ENCODE data around the gene CCDC27.
A peak's percentile ranks its signal among the peaks of the same experiment; 100 is the strongest.
"Not testable (repeated sequence)": the region's sequence is repeated elsewhere in the genome, so short reads cannot be mapped to it uniquely, and the experiment has no call there.

Gene CCDC27

DNA sequence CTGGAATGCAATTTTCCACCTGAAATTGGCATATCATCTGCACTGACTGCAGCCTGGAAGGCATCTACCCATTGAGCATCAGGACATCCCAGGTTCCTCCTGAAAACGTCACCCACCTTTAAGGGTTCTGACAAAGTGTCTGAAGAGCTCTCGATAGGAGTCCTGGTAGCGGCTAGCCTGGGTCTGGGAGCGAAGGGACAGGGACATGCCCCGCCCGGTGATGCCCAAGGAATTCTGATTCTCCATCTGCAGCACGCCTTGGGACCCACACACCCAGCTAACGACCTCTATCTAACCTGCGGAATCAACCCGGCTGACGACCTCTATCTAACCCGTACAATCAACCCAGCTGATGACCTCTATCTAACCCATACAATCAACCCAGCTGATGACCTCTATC, 13.3 kb upstream of the CCDC27 start:
- no peak for DNase-seq

- DNase-seq: no peak
These were observed 12.2 kb upstream of the CCDC27 start for GRCh38 chr1:3740042-3740441.

- no peak for DNase-seq
These were observed 11.5 kb upstream of the CCDC27 start for GRCh38 chr1:3740752-3741151.

- DNase-seq: no peak
These were observed 10.4 kb upstream of the CCDC27 start for GRCh38 chr1:3741566-3742438.

DNA sequence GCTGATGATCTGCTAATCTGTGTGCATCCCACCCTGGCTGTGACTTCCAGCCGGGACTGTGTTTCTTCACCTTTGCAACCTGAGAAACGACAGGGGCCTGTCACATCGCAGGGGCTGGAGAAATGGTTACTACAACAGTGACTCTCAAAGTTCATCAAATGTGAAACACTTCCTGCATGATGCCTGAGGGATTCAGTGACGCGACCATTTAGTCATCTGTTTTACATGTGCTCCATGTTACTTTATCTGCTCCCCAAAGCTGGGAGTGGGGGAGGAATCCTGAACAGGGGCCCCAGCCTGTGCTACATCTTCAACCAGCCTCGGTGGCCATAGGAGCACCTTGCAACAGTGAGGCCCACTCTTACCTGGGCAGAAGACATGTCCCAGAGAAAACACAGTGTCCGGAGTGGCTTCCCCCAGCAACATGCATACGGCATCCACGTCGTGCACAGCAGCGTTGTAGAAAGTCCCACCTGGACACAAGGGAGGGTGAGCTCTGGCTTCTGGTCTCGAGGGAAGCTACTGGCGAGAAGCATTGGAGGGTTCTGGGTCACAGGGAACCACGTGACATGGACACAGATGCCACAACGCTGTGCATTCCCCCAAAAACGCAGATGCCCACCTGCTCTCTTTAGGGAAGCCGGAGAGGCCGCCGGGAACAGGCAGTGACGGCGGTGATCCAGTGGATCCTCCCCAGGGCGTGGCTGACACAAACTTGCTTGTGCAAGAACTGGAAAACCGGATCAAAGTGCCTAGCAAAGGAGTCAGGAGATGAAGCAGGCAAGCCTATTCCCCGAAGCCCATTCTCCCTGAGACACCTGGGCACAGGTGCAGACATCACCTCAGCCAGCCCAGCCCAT, 9.6 kb upstream of the CCDC27 start:
- no peak for DNase-seq

DNA sequence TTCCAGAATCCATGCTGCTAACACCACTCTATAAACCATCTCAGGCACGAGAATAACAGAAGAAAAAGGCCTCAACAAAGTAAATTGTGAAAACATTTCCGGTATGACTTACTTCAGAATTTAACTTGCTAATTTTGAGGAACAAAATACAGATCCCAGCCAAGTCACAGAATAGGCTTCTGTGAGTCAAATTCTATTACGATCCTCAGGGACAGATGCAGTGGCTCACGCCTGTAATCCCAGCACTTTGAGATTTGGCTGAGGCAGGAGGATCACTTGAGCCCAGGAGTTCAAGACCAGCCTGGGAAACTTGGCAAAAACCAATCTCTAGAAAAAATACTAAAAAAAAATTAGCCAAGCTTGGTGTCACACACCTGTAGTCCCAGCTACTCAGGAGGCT, 8.8 kb upstream of the CCDC27 start:
- DNase-seq: no peak

DNA sequence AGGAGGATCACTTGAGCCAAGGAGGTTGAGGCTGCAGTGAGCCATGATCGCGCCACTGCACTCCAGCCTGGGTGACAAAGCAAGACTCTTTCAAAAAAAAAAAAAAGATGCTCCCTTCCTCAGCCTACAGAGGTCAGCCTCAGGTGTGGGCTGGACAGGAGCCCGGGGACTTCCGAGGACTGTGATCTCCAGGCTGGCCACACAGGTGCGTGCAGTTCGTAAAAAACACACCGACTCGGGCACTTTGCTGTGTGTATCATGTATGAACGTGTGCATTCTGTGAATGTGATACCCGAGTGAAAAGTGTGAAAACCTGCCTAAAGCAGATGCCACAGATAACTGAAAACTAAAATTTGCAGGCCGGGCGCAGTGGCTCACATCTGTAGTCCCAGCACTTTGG, 8.4 kb upstream of the CCDC27 start:
- DNase-seq: no peak

DNA sequence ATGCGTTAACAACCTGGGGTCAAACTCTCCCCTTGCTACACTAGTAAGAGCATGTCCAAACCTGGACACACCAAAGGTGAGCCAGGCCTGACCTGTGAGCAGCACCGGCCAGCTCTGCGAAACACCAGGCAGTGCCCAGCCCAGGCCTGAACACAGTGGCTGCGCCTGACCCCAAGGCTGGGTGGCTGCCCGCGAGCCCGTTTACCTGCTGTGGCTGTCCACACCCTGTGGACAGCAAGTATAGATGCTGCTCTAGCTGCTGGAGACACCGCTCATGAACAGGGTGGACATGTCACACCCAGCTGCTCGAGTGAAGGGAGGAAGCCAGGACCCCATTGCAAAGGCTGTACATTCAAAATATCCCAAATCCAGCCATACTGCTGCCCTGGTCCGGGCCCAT, 7.6 kb upstream of the CCDC27 start:
- no peak for DNase-seq

GRCh38 chr1:3745071-3745470, 7.2 kb upstream of the CCDC27 start:
- no peak for DNase-seq

DNA sequence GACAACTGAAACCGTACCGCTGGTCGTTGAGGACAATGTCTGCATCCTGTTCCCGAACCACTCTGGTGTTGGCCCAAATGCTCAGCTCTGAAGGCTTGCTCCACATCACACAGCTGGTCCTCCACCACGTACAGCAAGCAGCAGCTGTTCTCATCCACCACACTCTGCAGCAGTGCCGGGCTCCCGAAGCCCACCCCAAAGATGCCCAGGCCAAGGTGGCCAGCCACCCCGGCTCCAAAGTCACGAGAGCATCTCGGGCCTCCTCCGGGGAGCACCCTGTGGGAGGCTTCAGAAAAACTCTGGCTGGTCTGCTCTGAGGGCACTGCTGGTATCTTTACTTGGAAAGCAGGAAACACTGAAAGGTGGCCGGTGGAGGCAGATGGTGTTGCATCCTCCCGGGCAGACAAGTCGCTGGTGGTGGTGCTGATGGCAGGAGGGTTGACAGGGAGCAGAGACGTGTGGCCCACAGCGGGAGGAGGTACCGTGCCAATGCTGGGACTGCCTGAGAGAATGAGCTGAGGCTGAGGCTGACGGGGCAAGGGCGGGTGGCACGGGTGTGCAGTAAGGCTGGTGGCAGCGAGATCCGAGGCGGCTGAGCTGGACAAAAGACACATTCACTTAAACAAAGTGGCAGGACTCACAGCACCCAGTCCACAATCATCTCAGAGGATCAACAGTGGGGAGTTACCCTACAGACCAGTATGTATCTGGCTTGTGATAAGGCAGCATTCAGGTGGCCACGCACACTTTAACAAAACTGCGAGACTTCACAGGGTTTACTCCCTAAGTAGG, 6.5 kb upstream of the CCDC27 start:
- DNase-seq: no peak

DNA sequence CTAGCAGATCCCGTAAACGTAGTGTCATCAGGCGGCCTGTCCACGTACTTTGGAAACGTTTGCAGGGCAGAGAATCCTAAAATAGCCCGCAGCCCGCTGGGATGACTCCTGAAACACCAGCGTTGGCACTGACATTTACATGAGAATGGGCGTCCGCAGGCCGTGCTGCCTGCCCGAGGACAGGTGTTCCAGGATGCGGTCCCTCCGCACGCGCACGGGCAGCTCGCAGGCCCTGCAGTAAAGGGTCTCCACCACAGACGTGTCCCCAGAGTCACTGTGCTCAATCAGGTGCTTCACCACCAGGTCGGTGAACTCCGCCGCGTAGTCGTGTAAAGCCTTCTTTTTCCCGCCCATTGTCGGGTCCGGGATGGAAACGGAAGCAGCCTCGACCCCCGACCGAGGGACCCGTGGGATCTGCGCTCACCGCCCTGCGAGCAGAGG, 5.8 kb upstream of the CCDC27 start:
- peak in 1 of 2 experiments; percentile 52 for DNase-seq

- peak; percentile 81 to 96 for DNase-seq
These were observed 5.3 kb upstream of the CCDC27 start for GRCh38 chr1:3746830-3747521.

GRCh38 chr1:3747522-3747848, 4.8 kb upstream of the CCDC27 start:
- no peak for DNase-seq

DNA sequence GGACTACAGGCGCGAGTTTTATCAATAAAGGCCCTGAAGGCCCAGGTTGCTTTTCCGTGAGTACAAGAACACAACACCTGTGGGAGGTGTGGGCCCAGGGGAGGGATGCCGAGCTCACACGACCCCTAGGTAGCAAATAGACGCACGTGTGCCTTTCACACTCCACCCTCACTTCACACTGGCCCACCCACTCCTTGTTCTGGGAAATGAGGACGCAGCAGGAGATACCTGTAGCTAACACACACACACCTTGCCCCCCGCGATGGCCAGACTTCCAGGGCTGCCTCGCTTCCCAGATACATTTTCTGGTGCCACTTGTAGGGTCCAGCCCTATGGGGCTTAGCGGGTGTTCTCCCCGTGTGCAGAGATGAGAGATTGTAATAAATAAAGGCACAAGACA, 4.3 kb upstream of the CCDC27 start:
- DNase-seq: no peak

DNA sequence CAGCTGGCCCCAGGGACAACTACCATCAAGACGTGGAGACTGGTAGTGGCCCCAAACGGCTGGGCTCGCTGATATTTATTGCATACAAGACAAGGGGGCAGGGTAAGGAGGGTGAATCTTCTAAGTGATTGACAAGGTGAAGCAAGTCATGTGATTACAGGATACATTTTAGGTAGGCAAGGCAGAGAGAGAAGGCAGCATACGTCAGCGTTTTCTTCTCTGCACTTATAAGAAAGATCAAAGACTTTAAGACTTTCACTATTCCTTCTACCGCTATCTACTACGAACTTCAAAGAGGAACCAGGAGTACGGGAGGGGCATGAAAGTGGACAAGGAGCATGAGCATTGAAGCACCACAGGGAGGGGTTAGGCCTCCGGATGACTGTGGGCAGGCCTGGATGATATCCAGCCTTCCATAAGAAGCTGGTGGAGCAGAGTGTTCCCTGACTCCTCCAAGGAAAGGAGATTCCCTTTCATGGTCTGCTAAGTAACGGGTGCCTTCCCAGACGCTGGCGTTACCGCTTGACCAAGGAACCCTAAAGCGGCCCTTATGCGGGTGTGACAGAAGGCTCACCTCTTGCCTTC, 3.8 kb upstream of the CCDC27 start:
- DNase-seq: not testable (repeated sequence)

GRCh38 chr1:3749512-3749911, 2.7 kb upstream of the CCDC27 start:
- no peak for DNase-seq

- DNase-seq: no peak
These were observed 1.5 kb upstream of the CCDC27 start for GRCh38 chr1:3750741-3751140.

DNA sequence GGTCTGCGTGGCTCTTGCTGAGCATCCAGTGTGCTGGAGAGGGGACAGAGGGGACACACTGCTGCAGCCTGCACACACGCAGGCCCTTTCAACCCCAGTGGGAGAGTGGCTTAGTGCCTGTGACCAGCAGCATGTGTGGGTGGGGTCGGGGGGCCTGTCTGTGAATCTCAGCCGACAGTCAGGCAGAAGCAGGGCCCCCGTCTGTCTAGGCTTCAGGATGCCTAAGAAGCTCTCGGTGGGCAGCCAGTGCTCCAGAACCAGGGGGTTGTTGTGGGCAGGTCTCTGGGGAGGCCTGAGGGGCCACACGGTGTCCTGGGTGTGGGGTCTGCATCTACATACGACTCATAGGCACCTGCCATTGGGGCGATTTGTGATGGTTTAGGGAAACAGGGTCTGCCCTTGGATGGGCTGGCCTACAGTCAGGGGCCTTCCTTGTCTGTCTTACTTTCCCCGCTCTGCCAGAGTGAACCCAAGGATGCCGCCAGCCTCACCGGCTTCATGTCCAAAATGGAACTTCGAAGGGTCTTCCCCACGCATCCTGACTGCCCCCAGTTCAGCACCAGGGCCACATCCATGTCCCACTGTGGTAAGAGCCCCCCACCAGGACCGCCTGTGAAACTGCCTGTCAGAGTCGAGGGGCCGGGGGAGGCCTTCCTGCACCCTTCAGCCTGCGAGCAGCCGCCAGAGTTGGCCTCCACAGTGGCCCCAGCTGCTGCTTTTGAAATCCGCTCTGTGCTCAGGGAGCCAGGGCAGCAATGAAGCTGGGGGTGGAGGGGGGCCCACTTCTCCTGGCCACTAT, 1.6 kb downstream of the CCDC27 start:
- no peak for DNase-seq

- no peak for DNase-seq
These were observed 4.1 kb downstream of the CCDC27 start for GRCh38 chr1:3756394-3756793.

DNA sequence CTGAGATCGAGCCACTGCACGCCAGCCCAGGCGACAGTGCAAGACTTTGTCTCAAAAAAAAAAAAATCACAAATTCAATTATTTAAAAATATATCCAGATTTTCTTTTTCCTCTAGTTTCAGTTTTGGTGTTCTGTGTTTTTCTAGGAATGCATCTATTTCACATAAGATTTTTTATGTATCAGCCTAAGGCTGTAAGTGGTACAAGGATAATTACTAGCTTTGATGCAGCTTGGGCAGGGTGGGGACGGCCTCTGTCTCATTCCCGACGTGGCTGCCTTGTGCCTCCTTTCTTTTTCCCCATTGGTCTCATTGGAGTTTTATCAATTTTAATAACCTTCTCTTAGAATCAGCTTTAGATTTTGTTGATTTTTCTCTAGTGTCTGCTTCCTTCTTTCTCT, 6.9 kb downstream of the CCDC27 start:
- DNase-seq: no peak

- no peak for DNase-seq
These were observed 7.5 kb downstream of the CCDC27 start for GRCh38 chr1:3759796-3760195.

Measured in NCI-H526 (cell line).